ENCODE measurements around the gene COL27A1. TPM values are rescaled to one million over a fixed set of nuclear protein-coding genes. Genes with fewer than 3 reads are reported as not detected.

The COL27A1 gene
- total RNA-seq, 1 donor from 2014 or later = 7.4 TPM

GRCh38 chr9:114178756-114179450 is 23.6 kb downstream of the COL27A1 start:
- no peaks in the 10 kb centered on the region for H3K4me1 Mint-ChIP-seq (ENCODE audit: low read depth)
- DNase-seq (ENCODE audit: low spot score) = no peak

GRCh38 chr9:114179516-114179915 is 24.2 kb downstream of the COL27A1 start:
- Mint-ChIP-seq H3K36me3 (ENCODE audit: low read depth) (no peaks in the 10 kb centered on the region), H3K9me3 (no peaks in the 10 kb centered on the region), H3K4me3 (no peak overlapping the region), H3K27ac (no peak overlapping the region), H3K4me1 (ENCODE audit: low read depth) (no peaks in the 10 kb centered on the region), H3K27me3 (ENCODE audit: insufficient read depth) (no peaks in the 10 kb centered on the region)
- DNase-seq (ENCODE audit: low spot score) = no peak
- intact Hi-C loops (cut with micrococcal nuclease) = no loop called here

More at GRCh38 chr9:114178756-114179450, 23.6 kb downstream of the COL27A1 start:
- no peaks in the 10 kb centered on the region for H3K9me3 Mint-ChIP-seq
- H3K27ac Mint-ChIP-seq = no peak overlapping the region
- no peak overlapping the region for H3K4me3 Mint-ChIP-seq
- no peaks in the 10 kb centered on the region for H3K27me3 Mint-ChIP-seq (ENCODE audit: insufficient read depth)
- intact Hi-C loops (cut with micrococcal nuclease) = no loop called here
- H3K36me3 Mint-ChIP-seq (ENCODE audit: low read depth) = no peaks in the 10 kb centered on the region

DNA sequence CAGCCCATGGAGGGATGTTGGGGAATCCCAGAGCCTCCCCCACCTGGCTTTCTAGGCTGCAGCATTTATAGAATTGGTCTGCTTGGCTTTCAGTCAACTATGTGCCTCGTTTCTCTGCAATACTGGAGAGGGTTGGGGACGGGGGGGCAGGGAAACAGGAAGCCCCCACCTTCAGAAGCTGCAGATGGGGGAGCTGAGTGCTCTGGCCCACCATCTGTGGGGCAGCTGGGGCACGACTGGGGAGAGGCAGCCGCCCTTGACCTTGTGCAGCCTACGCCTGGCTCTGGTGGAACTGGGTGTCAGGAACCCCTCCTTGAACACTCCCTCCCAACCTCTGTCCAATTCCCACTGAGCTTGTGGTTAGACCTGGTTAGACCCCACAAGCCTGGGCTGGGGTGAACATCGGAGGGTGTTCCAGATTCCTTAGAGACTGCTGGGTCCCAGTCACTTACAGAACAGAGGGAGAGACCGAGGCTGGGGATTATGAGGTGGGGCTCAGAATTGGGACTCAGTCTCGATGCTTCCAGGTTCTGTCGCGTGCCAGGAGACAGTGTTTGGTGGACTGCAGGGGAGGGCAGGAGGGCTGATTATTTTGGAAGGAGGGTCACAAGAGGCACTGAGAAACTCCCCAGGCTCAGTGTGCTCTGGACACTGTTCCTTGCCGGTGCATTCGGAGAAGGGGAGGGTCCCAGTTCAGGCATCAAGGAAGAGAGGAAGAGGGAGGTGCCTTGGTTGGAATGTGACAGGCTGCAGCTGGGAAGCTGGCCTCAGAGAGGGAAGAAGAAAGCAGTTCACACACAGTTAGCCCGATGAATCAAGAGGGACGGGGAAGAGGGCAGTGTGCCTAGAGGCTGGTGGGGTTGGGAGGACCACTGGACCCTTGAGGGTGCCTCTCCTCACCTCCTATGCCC is 25.6 kb downstream of the COL27A1 start:
- intact Hi-C loops (cut with micrococcal nuclease) = no loop called here
- no peaks in the 10 kb centered on the region for H3K9me3 Mint-ChIP-seq
- H3K27me3 Mint-ChIP-seq (ENCODE audit: insufficient read depth) = no peaks in the 10 kb centered on the region
- H3K4me3 Mint-ChIP-seq = no peak overlapping the region
- H3K36me3 Mint-ChIP-seq (ENCODE audit: low read depth) = no peaks in the 10 kb centered on the region
- DNase-seq (ENCODE audit: low spot score) = no peak
- no peak overlapping the region for H3K27ac Mint-ChIP-seq
- no peaks in the 10 kb centered on the region for H3K4me1 Mint-ChIP-seq (ENCODE audit: low read depth)

DNA sequence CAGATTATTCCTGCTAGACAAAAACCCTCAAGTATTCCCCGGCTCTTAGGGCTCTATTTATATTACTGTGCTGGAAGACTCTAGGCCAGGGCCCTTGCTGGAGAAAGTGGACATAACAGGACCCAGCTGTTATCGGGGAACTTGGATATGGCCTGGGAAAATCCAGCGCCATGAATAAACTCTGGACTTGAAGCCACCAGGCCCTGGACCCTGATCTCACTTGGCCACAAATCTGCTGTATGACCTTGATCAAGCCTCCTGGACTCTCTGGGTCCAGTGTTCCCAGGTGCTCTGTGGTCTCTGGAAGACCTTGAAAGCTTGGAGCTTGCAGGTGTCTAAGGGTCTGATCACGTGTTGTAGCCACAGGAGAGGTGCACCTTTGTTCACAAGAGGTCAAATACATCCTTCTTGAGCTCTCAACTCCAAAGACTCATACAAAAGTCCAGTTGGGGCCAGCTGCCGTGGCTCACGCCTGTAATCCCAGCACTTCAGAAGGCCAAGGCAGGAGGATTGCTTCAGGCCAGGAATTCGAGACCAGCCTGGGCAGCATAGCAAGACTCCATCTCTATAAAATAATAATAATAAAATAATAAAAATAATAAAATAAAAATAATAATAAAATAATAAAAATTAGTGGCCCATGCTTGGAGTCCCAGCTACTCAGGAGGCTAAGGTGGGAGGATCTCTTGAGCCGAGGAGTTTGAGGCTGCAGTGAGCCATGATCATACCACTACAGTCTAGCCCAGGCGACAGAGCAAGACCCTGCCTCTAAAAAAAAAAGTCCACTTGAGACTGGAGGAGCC is 26.5 kb downstream of the COL27A1 start:
- Mint-ChIP-seq H3K4me3 (no peak overlapping the region), H3K27ac (no peak overlapping the region), H3K4me1 (ENCODE audit: low read depth) (no peaks in the 10 kb centered on the region), H3K36me3 (ENCODE audit: low read depth) (no peaks in the 10 kb centered on the region), H3K9me3 (no peaks in the 10 kb centered on the region), H3K27me3 (ENCODE audit: insufficient read depth) (no peaks in the 10 kb centered on the region)
- no peak for DNase-seq (ENCODE audit: low spot score)
- intact Hi-C loops (cut with micrococcal nuclease) = no loop called here

DNA sequence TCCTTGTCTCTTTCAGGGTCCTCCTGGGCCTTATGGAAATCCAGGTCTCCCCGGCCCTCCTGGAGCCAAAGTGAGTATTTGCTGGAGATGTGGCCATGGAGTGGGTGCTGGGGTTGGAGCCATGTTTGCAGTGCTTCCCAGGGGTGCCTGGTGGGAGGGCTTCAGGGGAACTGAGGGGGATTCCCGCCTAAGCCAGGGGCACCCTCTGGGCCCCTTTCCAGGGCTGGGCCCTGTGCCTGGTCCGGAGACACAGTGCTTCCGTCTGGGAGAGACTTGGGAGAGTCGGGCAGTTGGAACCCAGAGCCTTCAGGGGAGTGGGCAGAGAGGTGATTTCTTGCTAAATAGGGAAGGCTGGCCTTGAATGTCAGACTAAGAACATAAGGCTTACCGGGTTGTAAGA is 27.7 kb downstream of the COL27A1 start:
- Mint-ChIP-seq H3K27me3 (ENCODE audit: insufficient read depth) (no peaks in the 10 kb centered on the region), H3K4me1 (ENCODE audit: low read depth) (no peaks in the 10 kb centered on the region), H3K27ac (no peak overlapping the region), H3K4me3 (no peak overlapping the region), H3K36me3 (ENCODE audit: low read depth) (no peaks in the 10 kb centered on the region), H3K9me3 (no peaks in the 10 kb centered on the region)
- intact Hi-C loops (cut with micrococcal nuclease) = no loop called here
- no peak for DNase-seq (ENCODE audit: low spot score)

DNA sequence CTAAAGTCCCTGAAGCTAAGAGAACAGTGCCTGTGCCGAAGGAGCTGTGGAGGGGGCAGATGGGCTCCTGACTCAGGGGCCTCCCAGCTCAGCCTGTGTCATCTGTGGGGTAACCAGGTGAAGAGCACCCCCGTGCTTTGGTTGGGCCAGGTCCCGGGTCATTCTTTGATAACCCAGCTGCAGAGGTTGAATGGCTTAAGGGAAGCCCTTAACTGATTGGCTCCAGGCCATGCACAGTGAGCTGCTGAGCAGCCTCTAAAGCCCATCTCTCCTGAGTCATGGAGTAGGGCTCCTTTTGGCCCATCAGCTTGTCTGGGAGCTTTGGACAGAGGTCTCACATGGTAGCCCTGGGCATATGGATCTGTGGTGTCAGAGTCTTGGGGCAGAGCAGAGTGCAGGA is 28.7 kb downstream of the COL27A1 start:
- Mint-ChIP-seq H3K27me3 (ENCODE audit: insufficient read depth) (no peaks in the 10 kb centered on the region), H3K4me1 (ENCODE audit: low read depth) (no peaks in the 10 kb centered on the region), H3K27ac (no peak overlapping the region), H3K9me3 (no peaks in the 10 kb centered on the region), H3K36me3 (ENCODE audit: low read depth) (no peaks in the 10 kb centered on the region), H3K4me3 (no peak overlapping the region)
- intact Hi-C loops (cut with micrococcal nuclease) = no loop called here
- DNase-seq (ENCODE audit: low spot score) = no peak

DNA sequence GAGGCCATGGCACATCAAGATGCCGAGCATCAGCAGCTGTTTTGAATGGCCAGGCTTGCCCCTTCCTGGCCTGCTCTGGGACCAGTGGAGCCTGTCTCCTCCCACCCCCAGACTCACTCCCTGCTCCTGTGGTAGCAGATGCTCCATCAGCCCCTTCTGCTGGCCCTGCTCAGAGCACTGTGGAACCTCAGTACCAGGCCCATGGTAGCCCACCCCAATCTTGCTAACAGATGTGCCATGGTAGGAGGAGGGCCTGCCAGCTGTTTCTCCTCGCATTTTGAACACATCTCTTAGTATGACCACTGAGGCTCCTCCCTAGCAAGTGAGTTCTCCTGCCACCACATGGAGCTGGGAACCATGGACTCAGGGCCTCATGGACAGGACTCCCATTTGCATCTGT is 29.5 kb downstream of the COL27A1 start:
- Mint-ChIP-seq H3K27me3 (ENCODE audit: insufficient read depth) (no peaks in the 10 kb centered on the region), H3K4me3 (no peak overlapping the region), H3K4me1 (ENCODE audit: low read depth) (no peaks in the 10 kb centered on the region), H3K36me3 (ENCODE audit: low read depth) (no peaks in the 10 kb centered on the region), H3K9me3 (peaks cover 3% of the 10 kb centered on the region), H3K27ac (no peak overlapping the region)
- intact Hi-C loops (cut with micrococcal nuclease) = no loop called here
- no peak for DNase-seq (ENCODE audit: low spot score)

GRCh38 chr9:114185570-114186490 is 30.5 kb downstream of the COL27A1 start:
- no peaks in the 10 kb centered on the region for H3K27me3 Mint-ChIP-seq (ENCODE audit: insufficient read depth)
- no peaks in the 10 kb centered on the region for H3K4me1 Mint-ChIP-seq (ENCODE audit: low read depth)
- peaks cover 3% of the 10 kb centered on the region for H3K36me3 Mint-ChIP-seq (ENCODE audit: low read depth)
- H3K4me3 Mint-ChIP-seq = no peak overlapping the region
- no peak for DNase-seq (ENCODE audit: low spot score)
- peaks cover 9% of the 10 kb centered on the region for H3K9me3 Mint-ChIP-seq
- H3K27ac Mint-ChIP-seq = no peak overlapping the region
- intact Hi-C loops (cut with micrococcal nuclease) = no loop called here

DNA sequence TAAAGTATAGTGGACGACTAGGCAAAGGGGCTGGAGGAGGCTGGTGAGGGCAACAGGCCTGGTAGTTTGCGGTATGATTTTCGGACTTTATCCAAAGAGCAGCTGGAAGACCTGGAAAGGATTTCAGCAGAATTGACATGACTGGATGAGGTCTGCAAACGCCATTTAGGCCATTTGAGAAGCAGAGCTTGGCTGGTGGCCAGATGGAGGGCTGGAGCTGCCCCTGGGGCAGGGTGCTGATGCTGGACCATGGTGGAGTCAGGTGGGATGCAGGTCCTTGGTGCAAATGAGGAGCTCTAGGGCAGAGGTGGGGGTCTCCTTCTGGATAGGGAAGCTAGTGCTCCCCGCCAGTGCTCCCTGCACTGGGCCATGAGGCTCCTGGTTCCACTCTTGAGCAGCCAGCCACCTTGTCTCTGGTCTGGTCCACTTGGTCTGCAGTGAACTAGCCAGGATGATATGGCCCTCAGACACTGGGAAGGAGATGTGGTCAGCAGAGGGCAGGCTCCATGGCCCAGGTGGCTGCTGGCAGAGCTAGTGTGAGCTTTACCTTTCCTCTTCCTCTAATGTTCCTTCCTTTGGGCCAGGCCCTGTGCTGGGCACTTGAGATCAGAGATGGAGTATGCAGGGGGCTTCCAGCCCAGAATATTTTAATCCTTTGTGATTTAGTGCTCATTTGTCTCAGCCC is 31.4 kb downstream of the COL27A1 start:
- no peaks in the 10 kb centered on the region for H3K27me3 Mint-ChIP-seq (ENCODE audit: insufficient read depth)
- no peak overlapping the region for H3K27ac Mint-ChIP-seq
- intact Hi-C loops (cut with micrococcal nuclease) = no loop called here
- H3K36me3 Mint-ChIP-seq (ENCODE audit: low read depth) = peaks cover 3% of the 10 kb centered on the region
- H3K4me1 Mint-ChIP-seq (ENCODE audit: low read depth) = no peaks in the 10 kb centered on the region
- no peak overlapping the region for H3K4me3 Mint-ChIP-seq
- peaks cover 10% of the 10 kb centered on the region for H3K9me3 Mint-ChIP-seq
- no peak for DNase-seq (ENCODE audit: low spot score)

DNA sequence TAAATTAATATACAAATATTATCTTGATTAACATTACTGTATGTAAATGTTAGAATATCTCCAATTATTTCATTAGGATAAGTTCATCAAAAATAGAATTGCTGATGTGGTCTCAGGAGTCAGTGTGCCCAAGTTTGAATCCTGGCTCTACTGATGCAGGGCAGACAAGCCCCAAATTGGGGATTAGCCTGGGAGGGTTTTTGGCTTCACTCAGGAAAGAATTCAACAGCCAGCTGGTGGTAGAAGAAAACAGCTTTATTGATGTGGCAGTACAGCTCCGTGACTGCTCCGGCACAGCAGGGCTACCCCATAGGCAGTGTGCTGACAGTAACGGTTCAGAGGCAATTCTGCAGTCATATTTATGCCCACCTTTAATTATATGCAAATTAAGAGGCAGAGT is 32.5 kb downstream of the COL27A1 start:
- no peak for DNase-seq (ENCODE audit: low spot score)
- H3K36me3 Mint-ChIP-seq (ENCODE audit: low read depth) = peaks cover 3% of the 10 kb centered on the region
- H3K27me3 Mint-ChIP-seq (ENCODE audit: insufficient read depth) = no peaks in the 10 kb centered on the region
- peaks cover 10% of the 10 kb centered on the region for H3K9me3 Mint-ChIP-seq
- H3K4me3 Mint-ChIP-seq = no peak overlapping the region
- no peak overlapping the region for H3K27ac Mint-ChIP-seq
- H3K4me1 Mint-ChIP-seq (ENCODE audit: low read depth) = no peaks in the 10 kb centered on the region
- intact Hi-C loops (cut with micrococcal nuclease) = no loop called here

DNA sequence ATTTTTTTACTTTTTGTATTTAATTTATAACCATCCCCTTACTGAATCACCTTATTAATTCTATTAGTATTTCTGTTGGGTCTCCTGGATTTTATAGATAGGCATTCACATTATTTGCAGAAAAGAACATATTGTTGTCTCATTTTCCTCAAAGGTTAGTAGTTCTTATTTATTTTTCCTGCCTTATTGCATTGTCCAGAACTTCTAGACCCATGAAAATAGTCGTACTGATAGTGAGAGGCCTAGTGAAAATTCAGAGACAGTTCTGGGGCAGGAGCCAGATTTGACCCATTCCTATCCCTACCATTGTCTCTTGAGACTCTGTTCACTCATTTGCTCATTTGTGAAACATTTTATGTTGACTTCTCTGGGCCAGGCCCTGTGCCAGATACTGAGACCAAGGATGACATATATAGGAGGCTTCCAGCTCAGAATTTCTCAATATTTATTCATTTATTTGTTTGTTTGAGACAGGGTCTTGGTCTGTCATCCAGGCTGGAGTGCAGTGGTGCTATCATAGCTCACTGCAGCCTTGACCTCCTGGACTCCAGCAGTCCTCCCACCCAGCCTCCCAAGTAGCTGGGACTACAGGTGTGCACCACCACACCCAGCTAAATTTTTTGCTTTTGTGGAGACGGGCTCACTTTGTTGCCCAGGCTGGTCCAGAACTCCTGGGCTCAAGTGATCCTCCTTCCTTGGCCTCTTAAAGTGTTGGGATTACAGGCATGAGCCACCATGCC is 34.7 kb downstream of the COL27A1 start:
- H3K9me3 Mint-ChIP-seq = peaks cover 10% of the 10 kb centered on the region
- H3K4me1 Mint-ChIP-seq (ENCODE audit: low read depth) = no peaks in the 10 kb centered on the region
- no peak overlapping the region for H3K4me3 Mint-ChIP-seq
- intact Hi-C loops (cut with micrococcal nuclease) = no loop called here
- H3K36me3 Mint-ChIP-seq (ENCODE audit: low read depth) = peaks cover 3% of the 10 kb centered on the region
- DNase-seq (ENCODE audit: low spot score) = no peak
- H3K27ac Mint-ChIP-seq = no peak overlapping the region
- no peaks in the 10 kb centered on the region for H3K27me3 Mint-ChIP-seq (ENCODE audit: insufficient read depth)

Data from activated T-helper 1 cell treated with anti-CD3 and anti-CD28 coated beads, Interleukin-12 subunit alpha, Interleukin-12 subunit beta, Interleukin-2, Interleukin-4 antibody, amounts not matched to agents 30 ng/mL and 10 ng/mL and 1 ng/mL, durations not matched to agents 14 hours and 24 hours and 36 hours (primary cell).